Liver (tissue), 9 donors: ENCODE measurements around the gene CEACAM18. TPM values are rescaled to one million over a fixed set of nuclear protein-coding genes. Genes with fewer than 3 reads are reported as not detected.

Experiments used
- DNase-seq: peaks from one replicate; pipeline ENCODE4 v3.0.0-alpha.2; 2017; ENCODE audit warnings: low spot score
- H3K27ac ChIP-seq, 2 donors: one replicate each; pipeline ENCODE4 v1.7.0; 2013; ENCODE audit warnings: inconsistent platforms in 2 of 2, low read length in 2 of 2, control low read depth in 1 of 2, low read depth in 1 of 2, mild to moderate bottlenecking in 1 of 2
- H3K27me3 ChIP-seq, 4 donors: one replicate each; pipeline versions ENCODE4 v1.6.1 to v1.7.0; 2013; ENCODE audit warnings: low read length in 3 of 4, inconsistent platforms in 1 of 4, mild to moderate bottlenecking in 1 of 4, moderate library complexity in 1 of 4; ENCODE audit not compliant: control insufficient read depth in 4 of 4, insufficient read depth in 4 of 4
- H3K36me3 ChIP-seq, 4 donors: one replicate each; pipeline versions ENCODE4 v1.6.1 to v1.7.0; 2013; ENCODE audit warnings: low read length in 3 of 4, mild to moderate bottlenecking in 3 of 4, low read depth in 1 of 4, moderate library complexity in 1 of 4; ENCODE audit not compliant: control insufficient read depth in 4 of 4, insufficient read depth in 3 of 4
- H3K4me1 ChIP-seq, 4 donors: one replicate each; pipeline versions ENCODE4 v1.6.1 to v1.7.0; 2013; ENCODE audit warnings: low read length in 3 of 4, mild to moderate bottlenecking in 3 of 4, moderate library complexity in 1 of 4; ENCODE audit not compliant: control insufficient read depth in 4 of 4, insufficient read depth in 4 of 4
- H3K4me3 ChIP-seq, 3 donors: one replicate each; pipeline versions ENCODE4 v1.6.1 to v1.7.0; 2013; ENCODE audit warnings: low read length in 3 of 3, control low read depth in 1 of 3, low read depth in 1 of 3, mild to moderate bottlenecking in 1 of 3
- H3K9ac ChIP-seq, 2 donors: one replicate each; pipeline ENCODE4 v1.7.0; 2013; ENCODE audit warnings: low read length in 2 of 2, mild to moderate bottlenecking in 2 of 2, moderate library complexity in 2 of 2, control low read depth in 1 of 2, low read depth in 1 of 2
- H3K9me3 ChIP-seq, 4 donors: one replicate each; pipeline versions ENCODE4 v1.6.1 to v1.7.0; 2013; ENCODE audit warnings: low read length in 3 of 4; ENCODE audit not compliant: control insufficient read depth in 4 of 4
- CTCF ChIP-seq: fragments of 150-350 bp; IDR thresholded peaks from 2 replicates; pipeline ENCODE4 v1.5.1; 2017; ENCODE audit warnings: improper control_type of control experiment, low read depth, low read length; ENCODE audit not compliant: missing input control
- EGR1 ChIP-seq, 2 donors: IDR thresholded peaks; 2 replicates each; pipeline ENCODE4 v1.6.1; 2016 to 2018; ENCODE audit warnings: antibody characterized with exemption in 2 of 2, low read depth in 2 of 2
- FOXA1 ChIP-seq: IDR thresholded peaks from 2 replicates; pipeline ENCODE4 v1.6.1; 2016; ENCODE audit warnings: antibody characterized with exemption
- FOXA2 ChIP-seq: IDR thresholded peaks from 2 replicates; pipeline ENCODE4 v1.6.1; 2016; ENCODE audit warnings: antibody characterized with exemption
- GABPA ChIP-seq, 2 donors: IDR thresholded peaks in 1 of 2; conservative IDR thresholded peaks in 1 of 2; 2 replicates each; pipeline ENCODE4 v1.6.1; 2016; ENCODE audit warnings: antibody characterized with exemption in 2 of 2, mild to moderate bottlenecking in 1 of 2, moderate library complexity in 1 of 2
- HNF4A ChIP-seq, 2 donors: conservative IDR thresholded peaks; 2 replicates each; pipeline ENCODE4 v1.6.1; 2016; ENCODE audit warnings: antibody characterized with exemption in 2 of 2, mild to moderate bottlenecking in 2 of 2
- HNF4G ChIP-seq: IDR thresholded peaks from 2 replicates; pipeline ENCODE4 v1.6.1; 2016; ENCODE audit warnings: antibody characterized with exemption
- JUND ChIP-seq, 2 donors: IDR thresholded peaks; 2 replicates each; pipeline ENCODE4 v1.6.1; 2016; ENCODE audit warnings: antibody characterized with exemption in 2 of 2
- MAX ChIP-seq: IDR thresholded peaks from 2 replicates; pipeline ENCODE4 v1.6.1; 2016; ENCODE audit warnings: antibody characterized with exemption
- NR2F2 ChIP-seq: IDR thresholded peaks from 2 replicates; pipeline ENCODE4 v1.6.1; 2016; ENCODE audit warnings: antibody characterized with exemption
- RAD21 ChIP-seq, 2 donors: IDR thresholded peaks; 2 replicates each; pipeline ENCODE4 v1.6.1; 2016; ENCODE audit warnings: antibody characterized with exemption in 2 of 2, mild to moderate bottlenecking in 2 of 2
- REST ChIP-seq: IDR thresholded peaks from 2 replicates; pipeline ENCODE4 v1.6.1; 2016; ENCODE audit warnings: antibody characterized with exemption, mild to moderate bottlenecking
- RXRA ChIP-seq, 2 donors: IDR thresholded peaks; 2 replicates each; pipeline ENCODE4 v1.6.1; 2017 to 2018; ENCODE audit warnings: antibody characterized with exemption in 2 of 2, mild to moderate bottlenecking in 1 of 2
- SP1 ChIP-seq: IDR thresholded peaks from 2 replicates; pipeline ENCODE4 v1.6.1; 2018; ENCODE audit warnings: antibody characterized with exemption, mild to moderate bottlenecking
- TAF1 ChIP-seq: conservative IDR thresholded peaks from 2 replicates; pipeline ENCODE4 v1.6.1; 2016; ENCODE audit warnings: antibody characterized with exemption, mild to moderate bottlenecking
- YY1 ChIP-seq: IDR thresholded peaks from 2 replicates; pipeline ENCODE4 v1.6.1; 2016; ENCODE audit warnings: antibody characterized with exemption, mild to moderate bottlenecking
- ZBTB33 ChIP-seq: IDR thresholded peaks from 2 replicates; pipeline ENCODE4 v1.6.1; 2016; ENCODE audit warnings: antibody characterized with exemption
- WGBS: extraction: QIAGEN DNeasy Blood & Tissue Kit; methylation state at CpG from one replicate; pipeline ENCODE4 v1.1.7; 2013; 5-methylcytosine and 5-hydroxymethylcytosine counted together
- polyA plus RNA-seq, 2 donors: library from polyadenylated mRNA; stranded (reverse) in 1 of 2; unstranded in 1 of 2; fragments of 200-250 nt in 1 of 2; fragments of >200 nt in 1 of 2; fragmentation: Nextera tagmentation in 1 of 2; extraction: Ambion mirVana in 1 of 2; gene quantifications; one replicate each; pipeline versions ENCODE4 v1.2.1 to v1.2.3, GENCODE V29; 2013 to 2015
- total RNA-seq, 2 donors: library from RNA; depleted of rRNA; stranded (reverse); fragments of >200 nt; gene quantifications; one replicate each; pipeline ENCODE4 v1.2.3, GENCODE V29; 2014
- TF ChIP-seq, protein P1 (sequence below): IDR thresholded peaks from 2 replicates; pipeline ENCODE4 v1.6.1; 2016; ENCODE audit warnings: antibody characterized with exemption
- donor health status: healthy.
- donor health status: healthy.
- donor health status: healthy.
- donor health status: healthy.
- donor health status: healthy.

The CEACAM18 gene
- total and polyA plus RNA-seq, 4 donors = not detected

GRCh38 chr19:51476164-51476563 lies 2.2 kb upstream of the CEACAM18 start:
- H3K27me3 ChIP-seq = no peaks in the 10 kb centered on the region
- TF ChIP-seq HNF4A (conservative IDR thresholded peaks at IDR 0.05) = no peak
- no peak for TF ChIP-seq GABPA (IDR thresholded peaks at IDR 0.05 in 1 of 2, conservative IDR thresholded peaks at IDR 0.05 in 1 of 2)
- no peak for TF ChIP-seq JUND (IDR thresholded peaks at IDR 0.05)
- TF ChIP-seq RXRA (IDR thresholded peaks at IDR 0.05) = no peak
- TF ChIP-seq, protein P1, sequence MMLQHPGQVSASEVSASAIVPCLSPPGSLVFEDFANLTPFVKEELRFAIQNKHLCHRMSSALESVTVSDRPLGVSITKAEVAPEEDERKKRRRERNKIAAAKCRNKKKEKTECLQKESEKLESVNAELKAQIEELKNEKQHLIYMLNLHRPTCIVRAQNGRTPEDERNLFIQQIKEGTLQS = no peak
- no peak for TF ChIP-seq HNF4G
- TF ChIP-seq SP1 = no peak
- no peak for TF ChIP-seq RAD21 (IDR thresholded peaks at IDR 0.05)
- TF ChIP-seq NR2F2 = no peak
- TF ChIP-seq MAX = no peak
- no peak for TF ChIP-seq FOXA2
- no peak for TF ChIP-seq TAF1
- TF ChIP-seq REST = no peak
- no peak for TF ChIP-seq YY1
- no peak for TF ChIP-seq FOXA1
- TF ChIP-seq EGR1 (IDR thresholded peaks at IDR 0.05; ENCODE audit: low read depth in 2 of 2) = no peak
- TF ChIP-seq CTCF = no peak
- no peak for TF ChIP-seq ZBTB33
- no peaks in the 10 kb centered on the region for H3K4me1 ChIP-seq
- H3K27ac ChIP-seq = no peak overlapping the region
- H3K36me3 ChIP-seq = no peaks in the 10 kb centered on the region
- H3K9me3 ChIP-seq = no peaks in the 10 kb centered on the region
- WGBS = 85% methylated on average over 3 of the region's 3 CpGs
- H3K4me3 ChIP-seq = no peak overlapping the region
- no peak for DNase-seq
- no peak overlapping the region for H3K9ac ChIP-seq

- Histone ChIP-seq H3K36me3 (no peaks in the 10 kb centered on the region), H3K9ac (no peak overlapping the region), H3K9me3 (no peaks in the 10 kb centered on the region), H3K27me3 (no peaks in the 10 kb centered on the region), H3K27ac (no peak overlapping the region), H3K4me3 (no peak overlapping the region), H3K4me1 (no peaks in the 10 kb centered on the region)
- WGBS = 61% methylated on average over 5 of the region's 5 CpGs
- no peak for DNase-seq
- no peak for TF ChIP-seq SP1
- TF ChIP-seq MAX = no peak
- TF ChIP-seq NR2F2 = no peak
- TF ChIP-seq RXRA (IDR thresholded peaks at IDR 0.05) = no peak
- TF ChIP-seq REST = no peak
- no peak for TF ChIP-seq JUND (IDR thresholded peaks at IDR 0.05)
- TF ChIP-seq FOXA1 = no peak
- TF ChIP-seq ZBTB33 = no peak
- TF ChIP-seq RAD21 (IDR thresholded peaks at IDR 0.05) = no peak
- TF ChIP-seq HNF4A (conservative IDR thresholded peaks at IDR 0.05) = no peak
- TF ChIP-seq, protein P1 = no peak
These were observed 995 bp upstream of the CEACAM18 start for GRCh38 chr19:51477344-51477743.
